ENCODE results near the gene SLC25A19.

The SLC25A19 gene

GRCh38 chr17:75237100-75238014, 51.9 kb downstream of the SLC25A19 start:
- no peak overlapping the region for H3K4me2 ChIP-seq (ENCODE audit: low read length)
- no peak overlapping the region for H3K9ac ChIP-seq (ENCODE audit: low read length)
- H3K27me3 ChIP-seq (ENCODE audit: low read depth, low read length), result no peaks in the 10 kb centered on the region
- no peak overlapping the region for H3K27ac ChIP-seq (ENCODE audit: low read length)
- no peaks in the 10 kb centered on the region for H3K9me3 ChIP-seq (ENCODE audit: insufficient read depth, low read length)
- peaks cover 14% of the 10 kb centered on the region for H3K4me1 ChIP-seq (ENCODE audit: low read length)
- H4K20me1 ChIP-seq (ENCODE audit: insufficient read depth, low read length), result no peaks in the 10 kb centered on the region
- no peaks in the 10 kb centered on the region for H3K79me2 ChIP-seq (ENCODE audit: low read length)
- no peak overlapping the region for H2AFZ ChIP-seq (ENCODE audit: low read depth, low read length)
- H3K36me3 ChIP-seq (replicated peaks; ENCODE audit: low read depth, low read length), result peaks cover 72% of the 10 kb centered on the region
- TF ChIP-seq CTCF (IDR thresholded peaks at IDR 0.05; ENCODE audit: low read depth, low read length) (no peak), EZH2phosphoT487 (IDR thresholded peaks at IDR 0.05; ENCODE audit: low read depth) (no peak)
- H3K4me3 ChIP-seq (ENCODE audit: low read length), result no peak overlapping the region

- peaks cover 69% of the 10 kb centered on the region for H3K36me3 ChIP-seq (replicated peaks; ENCODE audit: low read depth, low read length)
- no peak overlapping the region for H3K9ac ChIP-seq (ENCODE audit: low read length)
- no peaks in the 10 kb centered on the region for H3K27me3 ChIP-seq (ENCODE audit: low read depth, low read length)
- no peak overlapping the region for H3K4me2 ChIP-seq (ENCODE audit: low read length)
- no peaks in the 10 kb centered on the region for H4K20me1 ChIP-seq (ENCODE audit: insufficient read depth, low read length)
- H3K4me1 ChIP-seq (ENCODE audit: low read length), result no peaks in the 10 kb centered on the region
- no peak overlapping the region for H3K27ac ChIP-seq (ENCODE audit: low read length)
- H3K9me3 ChIP-seq (ENCODE audit: insufficient read depth, low read length), result no peaks in the 10 kb centered on the region
- no peaks in the 10 kb centered on the region for H3K79me2 ChIP-seq (ENCODE audit: low read length)
- H2AFZ ChIP-seq (ENCODE audit: low read depth, low read length), result no peak overlapping the region
- TF ChIP-seq CTCF (IDR thresholded peaks at IDR 0.05; ENCODE audit: low read depth, low read length) (no peak), EZH2phosphoT487 (IDR thresholded peaks at IDR 0.05; ENCODE audit: low read depth) (no peak)
- no peak overlapping the region for H3K4me3 ChIP-seq (ENCODE audit: low read length)
Observed at GRCh38 chr17:75232786-75233185, 56.4 kb downstream of the SLC25A19 start.

GRCh38 chr17:75231741-75232464, 57.3 kb downstream of the SLC25A19 start:
- no peaks in the 10 kb centered on the region for H3K4me1 ChIP-seq (ENCODE audit: low read length)
- TF ChIP-seq EZH2phosphoT487 (IDR thresholded peaks at IDR 0.05; ENCODE audit: low read depth) (no peak), CTCF (IDR thresholded peaks at IDR 0.05; ENCODE audit: low read depth, low read length) (no peak)
- H3K36me3 ChIP-seq (replicated peaks; ENCODE audit: low read depth, low read length), result peaks cover 63% of the 10 kb centered on the region
- no peaks in the 10 kb centered on the region for H3K27me3 ChIP-seq (ENCODE audit: low read depth, low read length)
- no peak overlapping the region for H3K9ac ChIP-seq (ENCODE audit: low read length)
- no peaks in the 10 kb centered on the region for H3K9me3 ChIP-seq (ENCODE audit: insufficient read depth, low read length)
- H3K27ac ChIP-seq (ENCODE audit: low read length), result no peak overlapping the region
- no peaks in the 10 kb centered on the region for H3K79me2 ChIP-seq (ENCODE audit: low read length)
- no peak overlapping the region for H3K4me2 ChIP-seq (ENCODE audit: low read length)
- H3K4me3 ChIP-seq (ENCODE audit: low read length), result no peak overlapping the region
- H4K20me1 ChIP-seq (ENCODE audit: insufficient read depth, low read length), result no peaks in the 10 kb centered on the region
- H2AFZ ChIP-seq (ENCODE audit: low read depth, low read length), result no peak overlapping the region

GRCh38 chr17:75231071-75231470, 58.2 kb downstream of the SLC25A19 start:
- H3K4me2 ChIP-seq (ENCODE audit: low read length), result no peak overlapping the region
- no peaks in the 10 kb centered on the region for H3K27me3 ChIP-seq (ENCODE audit: low read depth, low read length)
- no peak overlapping the region for H3K27ac ChIP-seq (ENCODE audit: low read length)
- H3K4me3 ChIP-seq (ENCODE audit: low read length), result no peak overlapping the region
- H4K20me1 ChIP-seq (ENCODE audit: insufficient read depth, low read length), result no peaks in the 10 kb centered on the region
- no peak overlapping the region for H3K9ac ChIP-seq (ENCODE audit: low read length)
- TF ChIP-seq EZH2phosphoT487 (IDR thresholded peaks at IDR 0.05; ENCODE audit: low read depth), result no peak
- TF ChIP-seq CTCF (IDR thresholded peaks at IDR 0.05; ENCODE audit: low read depth, low read length), result no peak
- no peak overlapping the region for H2AFZ ChIP-seq (ENCODE audit: low read depth, low read length)
- H3K4me1 ChIP-seq (ENCODE audit: low read length), result no peaks in the 10 kb centered on the region
- H3K9me3 ChIP-seq (ENCODE audit: insufficient read depth, low read length), result no peaks in the 10 kb centered on the region
- peaks cover 62% of the 10 kb centered on the region for H3K36me3 ChIP-seq (replicated peaks; ENCODE audit: low read depth, low read length)
- no peaks in the 10 kb centered on the region for H3K79me2 ChIP-seq (ENCODE audit: low read length)

Measured in OCI-LY3 (cell line).